NOMO-1 treated with DMSO at 0.1 percent for 48 hours (cell line): ENCODE measurements around the gene GALNT13.

Experiments
- DNase-seq: peaks from one replicate; lab custom pipeline; 2025; ENCODE audit not compliant: unreplicated experiment; lab: John Stamatoyannopoulos, UW

Gene GALNT13

DNA sequence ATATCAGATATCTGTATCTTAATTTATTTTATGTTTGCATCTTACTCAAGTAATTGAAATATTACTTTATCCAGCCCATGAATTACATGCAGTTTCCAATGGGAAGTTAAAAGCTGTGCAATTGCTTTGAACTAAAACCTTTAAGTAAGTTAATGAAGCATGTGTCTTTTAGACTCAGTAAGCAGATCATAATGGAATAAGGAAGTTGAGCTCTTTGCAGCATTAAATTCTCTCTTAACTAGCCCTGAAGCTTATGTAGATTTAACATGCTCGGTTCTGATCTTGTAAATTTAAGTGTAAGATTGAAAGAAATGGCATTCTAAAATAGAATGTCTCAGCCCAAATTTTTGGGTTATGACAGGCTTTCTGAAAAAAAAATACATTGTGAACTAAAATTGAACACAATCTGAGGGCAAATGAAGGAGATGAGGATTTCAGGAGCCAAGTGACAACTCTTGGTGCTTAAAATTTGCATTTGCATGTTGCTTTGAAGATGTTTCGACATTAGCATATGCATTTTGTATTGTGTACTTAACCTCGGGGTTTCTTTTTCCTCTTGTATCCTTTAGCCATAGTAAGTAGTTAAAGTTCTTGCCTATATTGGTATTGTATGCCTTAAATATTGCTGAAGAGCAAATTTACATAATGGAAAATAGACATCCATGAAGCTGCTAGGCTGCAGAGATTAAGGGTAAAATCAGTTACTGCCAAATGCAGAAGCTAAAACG is 529.0 kb downstream of the GALNT13 start:
- no peak for DNase-seq

DNA sequence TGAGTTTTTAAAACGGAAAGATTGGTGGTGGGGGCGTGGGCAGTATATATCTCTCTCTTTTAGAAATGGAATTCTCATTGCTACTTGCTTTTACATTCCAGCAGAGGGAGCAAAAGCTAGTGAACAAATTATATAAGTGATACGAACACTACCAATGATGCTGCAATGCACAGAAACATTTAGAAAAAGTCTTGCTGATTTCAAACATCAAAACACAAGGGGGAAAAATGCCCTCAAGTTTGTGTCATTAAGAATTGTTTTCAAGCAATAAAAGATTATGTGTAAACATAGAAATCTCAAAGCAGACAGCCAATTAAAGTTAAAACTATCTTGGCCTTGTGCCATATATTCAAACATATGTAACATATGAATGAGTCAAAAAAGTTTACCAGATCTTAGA is 530.5 kb downstream of the GALNT13 start:
- no peak for DNase-seq

DNA sequence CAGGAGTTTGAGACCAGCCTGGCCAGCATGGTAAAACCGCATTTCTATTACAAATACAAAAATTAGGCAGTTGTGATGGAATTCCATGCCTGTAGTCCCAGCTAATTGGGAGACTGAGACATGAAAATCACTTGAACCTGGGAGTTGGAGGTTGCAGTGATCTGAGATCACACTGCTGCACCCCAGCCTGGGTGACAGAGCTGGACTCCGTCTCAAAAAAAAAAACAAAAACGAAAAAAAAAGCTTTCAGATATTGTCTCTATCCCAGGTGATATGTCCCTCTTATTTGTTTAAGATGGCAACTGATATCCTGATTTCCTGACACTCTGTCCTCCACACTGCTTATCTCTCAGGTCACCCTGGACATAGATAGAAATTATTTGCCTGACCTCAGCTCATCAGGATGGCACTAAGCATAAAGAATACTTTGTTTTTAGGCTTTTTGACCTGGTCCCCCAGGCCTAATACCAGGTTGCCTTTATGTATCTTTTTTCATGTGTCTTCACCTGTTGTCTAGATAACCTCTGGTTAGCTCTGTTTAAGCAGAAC is 531.6 kb downstream of the GALNT13 start:
- DNase-seq: no peak

DNA sequence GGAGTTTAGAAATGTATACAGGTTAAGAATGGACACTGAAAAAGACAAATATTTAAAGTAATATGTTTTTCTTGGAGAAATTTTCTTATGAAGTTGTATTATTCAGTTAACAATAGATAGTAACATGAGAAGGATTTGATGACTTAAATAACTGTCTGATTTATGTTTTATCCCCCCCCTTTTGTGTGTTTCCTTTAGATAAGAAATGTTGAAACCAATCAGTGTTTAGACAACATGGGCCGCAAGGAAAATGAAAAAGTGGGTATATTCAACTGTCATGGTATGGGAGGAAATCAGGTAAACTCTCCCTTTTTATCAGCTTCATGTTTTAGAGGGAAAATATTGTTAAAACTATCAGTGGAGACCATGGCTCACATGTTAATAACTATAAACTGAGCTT is 537.1 kb downstream of the GALNT13 start:
- no peak for DNase-seq

DNA sequence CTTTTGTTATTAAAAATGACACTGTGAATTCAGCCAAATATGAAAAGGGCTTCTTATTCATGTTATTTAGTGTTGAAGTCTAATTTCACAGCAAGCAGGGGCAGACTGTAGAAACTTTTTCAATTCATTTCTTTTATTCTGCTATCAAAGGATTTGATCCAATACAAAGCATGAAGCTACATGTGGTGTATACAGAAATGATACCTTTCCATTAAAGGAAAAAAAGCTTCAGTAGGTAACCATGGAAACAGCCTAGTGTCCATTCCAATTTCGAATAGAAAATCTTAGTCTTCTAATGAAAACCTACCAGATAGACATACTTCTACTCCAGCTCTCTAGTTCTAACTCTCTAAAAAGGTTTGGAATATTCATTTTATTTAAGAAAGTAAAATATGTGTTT is 550.5 kb downstream of the GALNT13 start:
- no peak for DNase-seq

DNA sequence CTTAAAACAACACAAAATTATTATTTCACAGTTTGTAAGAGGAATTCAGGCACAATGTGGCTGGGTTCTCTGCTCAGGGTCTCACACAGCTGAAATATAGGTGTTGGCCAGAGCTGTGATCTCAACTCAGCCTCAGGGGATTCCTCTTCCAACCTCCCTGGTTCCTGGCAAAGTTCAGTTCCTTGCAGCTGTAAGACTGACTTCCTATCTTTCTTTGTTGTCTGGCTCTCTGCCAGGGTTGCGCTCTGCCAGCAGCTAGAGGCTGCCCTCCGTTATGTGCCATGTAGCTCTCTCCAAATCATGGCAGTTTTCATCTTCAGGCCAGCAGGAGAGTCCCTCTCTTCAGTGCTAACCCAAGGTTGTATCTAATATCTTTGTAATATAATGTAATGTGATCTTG is 554.3 kb downstream of the GALNT13 start:
- DNase-seq: no peak

DNA sequence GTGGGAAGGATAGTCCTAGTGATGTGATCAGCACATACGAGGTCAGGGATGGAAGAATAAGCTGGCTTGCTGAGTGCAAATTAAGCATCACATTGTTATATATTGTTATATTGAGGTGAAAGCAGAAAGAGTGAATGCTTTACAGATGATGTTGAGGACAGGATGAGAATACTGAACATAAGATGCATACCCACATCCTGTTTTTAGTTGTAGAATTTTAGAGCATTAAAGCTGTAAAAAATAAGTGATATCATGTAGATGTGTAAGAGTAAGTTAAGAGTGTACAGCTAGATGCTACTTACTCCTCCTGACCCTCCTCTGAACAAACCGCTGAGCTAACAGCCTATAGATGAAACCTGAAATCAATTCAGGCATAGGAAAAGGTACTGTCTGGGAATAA is 555.7 kb downstream of the GALNT13 start:
- DNase-seq: no peak

DNA sequence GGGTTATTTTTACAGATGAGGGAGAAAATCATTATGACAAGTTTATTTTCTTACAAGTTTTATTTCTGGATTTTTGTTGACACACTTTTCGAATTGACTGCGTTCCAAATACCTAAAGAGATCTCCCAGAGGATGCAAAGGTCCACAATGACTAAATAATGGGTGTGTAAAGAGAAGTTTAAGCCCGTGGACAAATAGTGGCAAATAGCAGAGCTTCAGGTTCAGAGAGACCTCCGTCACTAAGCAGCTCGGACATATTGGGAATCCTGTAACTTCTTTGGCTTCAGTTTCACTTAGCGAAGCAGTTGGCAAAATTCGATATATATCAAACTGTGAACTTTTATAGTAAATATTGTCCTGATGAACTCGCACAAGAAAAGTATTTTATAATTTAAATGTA is 556.3 kb downstream of the GALNT13 start:
- no peak for DNase-seq

DNA sequence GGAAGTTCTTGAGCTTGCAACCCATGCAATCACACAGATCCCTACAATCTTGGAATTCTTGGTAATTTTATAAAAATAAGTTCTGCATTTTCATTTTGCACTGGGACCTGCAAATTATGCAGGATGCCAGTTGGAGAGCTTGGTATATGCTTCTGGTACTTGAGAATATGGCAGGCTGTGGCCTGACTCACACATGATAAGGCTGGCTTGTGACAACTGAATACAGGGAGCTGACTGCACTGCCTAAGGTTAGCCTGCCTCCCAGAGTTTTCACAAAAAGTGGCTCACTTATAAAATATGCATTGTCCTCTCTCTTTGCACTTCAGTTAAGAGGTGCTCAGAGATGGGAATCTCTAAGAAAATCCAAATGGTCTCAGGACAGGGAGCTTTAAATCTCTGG is 561.3 kb downstream of the GALNT13 start:
- DNase-seq: no peak

DNA sequence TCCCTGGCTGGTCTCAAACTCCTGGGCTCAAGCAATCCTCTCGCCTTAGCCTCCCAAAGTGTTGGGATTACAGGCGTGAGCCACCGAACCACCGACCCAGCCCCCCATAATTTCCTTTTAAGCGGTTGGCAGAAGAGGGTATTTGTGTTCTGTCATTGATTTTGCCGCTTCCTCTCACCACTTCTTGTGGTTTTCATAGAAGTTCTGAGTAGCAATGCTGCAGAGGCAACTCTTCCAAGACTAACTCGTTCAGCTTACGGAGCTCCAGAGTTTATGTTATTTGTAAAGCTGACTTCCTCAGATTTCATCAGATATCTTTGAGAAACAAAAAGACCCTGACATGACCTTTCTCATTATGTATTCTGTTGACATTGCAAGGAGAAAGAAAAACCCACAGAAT is 565.4 kb downstream of the GALNT13 start:
- DNase-seq: no peak

DNA sequence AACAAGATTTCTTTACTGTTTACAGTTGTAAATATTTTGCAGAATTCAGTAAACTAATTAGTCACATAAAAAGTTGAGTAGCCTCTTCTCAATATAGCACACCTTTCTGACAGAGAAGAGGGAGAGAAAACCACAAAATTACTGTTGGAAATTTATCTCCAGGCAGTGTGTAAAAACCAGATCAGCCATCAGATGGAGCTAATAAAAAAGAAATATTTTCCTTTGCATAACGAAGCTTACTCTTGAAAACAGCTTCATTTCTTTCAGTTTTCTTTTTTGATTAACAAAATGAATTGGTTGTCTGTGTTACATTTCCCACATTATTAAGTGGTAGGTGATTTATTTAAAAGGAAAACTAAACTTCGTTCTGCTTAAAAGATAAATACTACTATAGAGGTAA is 567.4 kb downstream of the GALNT13 start:
- no peak for DNase-seq

DNA sequence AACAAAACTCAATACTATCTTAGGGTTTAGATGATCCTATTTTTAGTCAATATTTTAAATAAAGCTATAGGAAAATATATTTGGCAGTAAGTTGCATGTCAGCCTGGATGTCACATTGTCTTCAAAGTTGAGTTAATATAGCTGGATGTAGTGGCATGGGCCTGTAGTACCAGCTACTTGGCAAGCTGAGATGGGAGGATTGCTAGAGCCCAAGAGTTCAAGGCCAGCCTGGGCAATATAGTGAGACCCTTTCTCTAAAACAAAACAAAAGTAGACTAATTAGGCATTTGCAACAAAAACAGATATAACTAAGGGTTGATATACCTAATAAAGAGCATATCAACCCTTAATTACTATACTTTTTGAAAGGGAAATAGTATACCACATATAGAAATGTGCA is 572.2 kb downstream of the GALNT13 start:
- DNase-seq: no peak

DNA sequence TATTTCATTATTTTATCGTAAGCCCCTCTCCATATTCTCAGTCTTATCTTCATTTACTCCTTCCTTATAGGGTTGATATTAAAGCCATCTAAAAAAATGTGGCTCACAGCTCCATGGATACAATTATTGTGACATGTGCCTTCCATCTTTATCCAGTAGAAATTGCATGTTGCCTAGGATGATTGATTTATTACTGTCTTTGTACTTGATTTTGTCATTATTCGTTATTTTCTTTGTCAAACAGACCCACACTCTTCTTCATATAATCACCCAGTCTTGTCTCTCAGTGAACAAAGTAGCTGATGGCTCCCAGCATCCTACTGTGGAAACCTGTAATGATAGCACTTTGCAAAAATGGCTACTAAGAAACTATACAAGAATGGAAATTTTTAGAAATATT is 574.6 kb downstream of the GALNT13 start:
- no peak for DNase-seq

DNA sequence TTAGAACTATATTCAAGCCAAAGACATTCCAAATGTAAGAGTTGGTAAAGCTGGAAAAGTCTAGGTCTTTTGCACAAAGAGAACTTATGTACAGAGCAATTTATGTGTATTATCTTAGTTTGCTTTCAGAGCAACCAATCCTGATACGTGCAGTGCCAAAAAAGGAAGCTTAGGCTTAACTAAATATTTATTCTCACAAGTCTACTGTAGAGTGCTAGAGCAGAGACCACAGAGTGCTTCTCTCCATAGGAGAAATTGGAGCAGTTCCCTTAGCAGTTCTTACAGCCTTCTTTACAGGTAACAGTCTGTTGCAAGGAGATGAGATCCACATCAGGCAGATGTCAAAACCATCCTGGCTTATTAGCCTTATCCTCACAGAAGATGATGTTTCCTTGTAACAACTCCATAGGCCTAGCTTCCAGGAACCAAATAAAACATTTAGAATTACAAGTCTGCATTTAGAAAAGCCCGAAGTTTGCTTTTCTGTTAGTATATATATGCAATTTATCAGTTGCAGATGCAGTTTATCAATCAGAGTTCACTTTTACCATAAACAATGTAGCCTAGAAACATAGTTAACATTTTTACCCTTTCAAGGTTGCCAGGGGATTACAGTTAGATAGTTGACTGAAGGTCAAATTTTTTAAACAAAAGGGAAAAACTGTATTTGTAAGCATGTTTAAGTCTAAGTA is 576.2 kb downstream of the GALNT13 start:
- no peak for DNase-seq

DNA sequence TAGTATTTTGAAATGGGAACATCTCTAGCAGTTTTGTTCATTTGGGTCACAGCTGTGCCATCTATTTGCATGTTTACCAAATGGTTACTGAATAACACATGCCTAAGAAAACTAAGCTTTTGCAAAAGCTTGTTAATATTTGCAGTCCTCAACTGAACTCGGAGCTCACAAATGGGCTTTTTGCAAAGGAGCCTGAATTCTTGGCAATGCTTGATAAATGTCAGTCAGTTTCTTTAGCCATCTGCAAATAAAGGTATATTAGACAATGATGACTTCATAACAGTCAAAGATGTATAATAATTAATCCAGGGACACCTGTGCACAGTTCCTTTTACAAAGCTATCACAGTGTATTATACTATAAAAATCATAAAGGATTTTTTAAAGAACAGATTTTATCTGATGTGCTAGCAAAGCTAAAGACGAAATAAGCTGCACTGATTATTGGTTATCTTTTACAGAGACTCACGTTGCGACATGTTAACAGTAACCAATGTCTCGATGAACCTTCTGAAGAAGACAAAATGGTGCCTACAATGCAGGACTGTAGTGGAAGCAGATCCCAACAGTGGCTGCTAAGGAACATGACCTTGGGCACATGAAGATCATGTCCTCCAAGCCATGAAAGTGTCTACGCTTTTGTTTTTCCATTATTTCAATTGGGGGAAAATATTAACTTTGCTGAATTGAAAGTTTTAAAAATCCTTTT is 578.4 kb downstream of the GALNT13 start:
- DNase-seq: no peak

DNA sequence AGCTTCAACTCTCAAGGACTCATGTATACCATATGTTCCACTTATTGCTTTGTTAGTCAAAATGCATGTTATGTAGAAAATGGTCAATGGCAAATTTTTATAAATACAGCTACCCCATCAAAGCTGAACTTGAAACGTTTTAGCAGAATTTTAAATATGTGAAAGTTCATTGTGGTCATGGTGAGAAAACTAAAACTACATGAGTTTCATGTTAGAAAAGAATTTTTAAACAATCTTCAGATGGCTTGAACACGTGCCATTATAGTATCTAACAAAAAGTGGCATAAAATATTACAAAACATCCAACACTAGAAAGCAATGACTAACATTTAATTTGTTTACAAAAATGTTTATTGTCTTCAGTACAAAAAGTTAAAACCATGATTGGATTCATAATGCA is 580.7 kb downstream of the GALNT13 start:
- no peak for DNase-seq

DNA sequence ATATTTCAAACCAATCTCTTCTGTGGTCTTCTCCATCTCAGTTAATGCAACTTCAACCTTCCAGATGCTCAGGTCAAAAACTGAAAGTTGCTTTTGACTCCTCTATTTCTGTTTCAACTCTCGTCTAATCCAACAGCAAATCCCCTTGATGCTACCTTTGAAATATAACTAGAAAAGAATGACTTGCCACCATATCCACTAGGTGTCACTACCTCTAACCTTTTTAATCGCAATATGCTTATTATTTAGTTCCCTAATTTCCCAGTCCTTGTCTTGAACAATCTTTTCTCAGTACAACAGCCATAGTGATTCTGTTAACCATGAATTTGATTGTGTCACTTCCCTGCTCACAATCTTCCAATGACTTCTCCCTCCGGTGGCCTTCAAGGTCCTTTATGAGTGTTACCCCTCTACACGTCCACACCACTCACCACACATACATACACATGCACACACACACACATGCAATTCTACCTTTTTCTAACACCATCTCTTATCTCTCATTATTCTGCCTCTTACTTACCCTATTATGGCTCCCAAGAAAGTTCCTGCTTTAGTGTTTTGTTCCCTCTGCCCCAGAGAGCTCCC is 581.3 kb downstream of the GALNT13 start:
- peak; percentile 55 for DNase-seq

DNA sequence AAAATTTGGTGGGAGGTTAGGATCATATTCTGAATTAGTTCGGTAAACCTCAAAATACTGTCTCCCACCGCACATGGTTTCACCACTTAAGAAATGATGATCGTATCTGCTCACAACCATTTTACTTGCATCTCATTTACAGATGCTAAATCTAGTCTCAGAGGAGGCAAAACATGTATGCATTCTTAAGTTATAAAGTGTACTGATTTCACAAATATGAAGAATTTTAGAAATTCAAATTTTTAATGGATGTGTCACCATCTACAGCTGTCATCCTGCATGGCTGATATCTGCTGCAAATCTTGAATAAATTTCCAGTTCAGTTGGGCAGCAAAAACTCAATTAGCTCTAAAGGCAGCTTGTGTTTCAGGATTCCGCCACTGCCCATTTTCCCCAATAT is 583.4 kb downstream of the GALNT13 start:
- no peak for DNase-seq

DNA sequence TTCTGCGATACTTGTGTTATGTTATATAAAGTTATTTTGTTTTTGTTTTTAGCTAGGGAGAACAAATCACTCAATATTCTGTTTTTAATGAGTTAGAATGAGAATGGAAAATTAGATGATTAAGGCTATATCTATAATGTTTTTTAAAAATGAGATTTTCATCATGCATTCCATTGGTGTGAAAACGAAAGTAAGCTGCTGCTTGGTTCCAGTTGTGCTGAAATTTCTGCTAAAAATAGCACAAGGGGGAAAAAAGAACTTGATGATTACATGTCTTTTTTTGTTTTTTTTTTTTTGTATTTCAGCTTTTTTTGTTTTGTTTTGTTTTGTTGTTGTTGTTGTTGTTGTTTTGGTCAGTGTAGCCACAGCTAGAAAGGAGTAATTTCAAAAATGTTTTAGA is 584.1 kb downstream of the GALNT13 start:
- no peak for DNase-seq

DNA sequence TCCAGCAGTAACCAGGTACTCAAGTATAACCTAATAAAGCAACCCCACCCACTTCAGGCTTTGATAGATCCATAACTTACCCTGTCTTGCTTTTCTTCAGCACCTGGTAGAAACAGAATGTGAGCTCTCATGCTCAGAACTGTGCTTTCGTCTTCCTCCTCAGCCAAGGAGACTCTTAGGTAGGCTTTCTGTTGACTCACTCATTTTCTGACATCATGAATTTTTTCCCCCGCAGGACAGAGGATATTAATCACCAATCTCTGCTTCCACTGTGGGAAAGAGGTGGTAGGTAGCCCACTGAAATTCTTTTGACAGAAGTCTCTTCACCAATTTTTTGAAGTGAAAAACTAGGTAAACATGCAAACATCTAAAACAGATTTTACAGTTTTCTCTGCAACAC is 585.6 kb downstream of the GALNT13 start:
- DNase-seq: no peak

DNA sequence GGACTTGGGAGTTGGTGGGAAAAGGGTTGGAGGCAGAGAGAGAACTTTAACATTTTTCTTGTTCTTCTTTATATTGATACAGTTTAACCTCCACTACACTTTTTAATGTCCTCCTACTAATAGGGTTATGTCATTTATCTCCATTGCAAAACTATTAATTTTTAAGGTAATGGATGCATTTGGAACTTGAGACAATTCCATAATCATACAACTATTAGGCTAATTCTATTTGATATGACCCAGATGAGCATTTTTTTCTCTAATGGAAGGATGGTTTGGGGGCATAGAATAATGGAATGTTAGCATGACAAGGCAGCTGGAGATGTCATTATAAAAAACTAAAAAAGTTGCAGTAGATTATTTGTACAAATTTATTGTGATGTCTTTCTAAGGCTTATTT is 587.6 kb downstream of the GALNT13 start:
- no peak for DNase-seq

DNA sequence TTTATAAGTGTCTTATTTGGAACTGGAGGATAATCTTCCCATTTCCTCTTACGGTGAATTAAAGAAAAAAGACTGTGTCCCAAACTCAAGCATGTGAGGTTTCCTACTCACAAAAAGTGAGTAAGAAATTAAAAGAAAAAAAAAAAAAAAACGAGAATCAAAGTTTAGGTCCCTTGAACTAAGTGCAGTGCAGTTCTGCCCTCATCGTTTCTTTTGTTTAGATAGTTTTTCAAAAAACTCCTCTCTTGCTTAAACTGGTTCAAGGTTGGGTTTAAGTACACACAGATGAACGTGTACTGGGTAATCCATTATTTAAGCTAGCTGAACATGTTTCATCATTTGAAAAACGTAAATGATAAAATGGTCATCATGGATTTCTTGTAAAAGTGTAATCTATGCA is 590.9 kb downstream of the GALNT13 start:
- no peak for DNase-seq
